DMS153 (cell line): ENCODE data around the gene CSTB.
"Not testable (repeated sequence)": the region's sequence is repeated elsewhere in the genome, so short reads cannot be mapped to it uniquely, and the experiment has no call there.

ENCODE experiments used
- DNase-seq: peaks from one replicate; lab custom pipeline; 2025; lab: John Stamatoyannopoulos, UW

Gene CSTB, protein sequence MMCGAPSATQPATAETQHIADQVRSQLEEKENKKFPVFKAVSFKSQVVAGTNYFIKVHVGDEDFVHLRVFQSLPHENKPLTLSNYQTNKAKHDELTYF

DNA sequence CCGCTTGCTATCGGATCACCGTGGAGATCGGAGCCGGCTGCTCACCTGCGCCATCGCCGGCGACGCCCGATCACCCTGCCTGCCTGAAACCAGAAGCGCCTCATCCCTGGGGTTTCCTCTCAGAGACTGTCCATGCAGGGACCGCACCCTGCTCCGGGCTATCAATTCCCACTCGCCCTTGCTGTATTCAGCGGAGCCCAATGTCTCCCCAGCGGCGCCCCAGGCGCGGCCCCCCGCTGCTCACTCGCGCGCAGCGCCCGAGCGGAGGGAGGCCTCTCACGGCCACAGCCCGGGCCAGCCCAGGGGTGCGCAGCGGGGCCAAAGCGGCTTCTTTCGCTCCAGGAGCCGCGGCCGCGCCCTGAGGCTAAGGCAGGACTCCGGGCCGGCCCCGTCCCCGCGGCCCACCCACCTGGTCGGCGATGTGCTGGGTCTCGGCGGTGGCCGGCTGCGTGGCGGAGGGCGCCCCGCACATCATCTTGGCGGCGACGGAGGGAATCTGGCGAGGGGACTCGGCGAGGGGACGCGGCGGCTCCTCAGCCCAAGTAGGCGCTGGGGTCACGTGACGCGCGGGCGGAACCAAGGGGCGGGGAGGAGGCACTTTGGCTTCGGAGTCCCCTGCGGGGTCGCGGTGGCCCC, at the start of gene CSTB:
TSS of gene CSTB (minus strand) at position 514 of the 636 bp plus-strand sequence. CDS start at position 475, 39 bp downstream.
- DNase-seq = peak; percentile 53

DNA sequence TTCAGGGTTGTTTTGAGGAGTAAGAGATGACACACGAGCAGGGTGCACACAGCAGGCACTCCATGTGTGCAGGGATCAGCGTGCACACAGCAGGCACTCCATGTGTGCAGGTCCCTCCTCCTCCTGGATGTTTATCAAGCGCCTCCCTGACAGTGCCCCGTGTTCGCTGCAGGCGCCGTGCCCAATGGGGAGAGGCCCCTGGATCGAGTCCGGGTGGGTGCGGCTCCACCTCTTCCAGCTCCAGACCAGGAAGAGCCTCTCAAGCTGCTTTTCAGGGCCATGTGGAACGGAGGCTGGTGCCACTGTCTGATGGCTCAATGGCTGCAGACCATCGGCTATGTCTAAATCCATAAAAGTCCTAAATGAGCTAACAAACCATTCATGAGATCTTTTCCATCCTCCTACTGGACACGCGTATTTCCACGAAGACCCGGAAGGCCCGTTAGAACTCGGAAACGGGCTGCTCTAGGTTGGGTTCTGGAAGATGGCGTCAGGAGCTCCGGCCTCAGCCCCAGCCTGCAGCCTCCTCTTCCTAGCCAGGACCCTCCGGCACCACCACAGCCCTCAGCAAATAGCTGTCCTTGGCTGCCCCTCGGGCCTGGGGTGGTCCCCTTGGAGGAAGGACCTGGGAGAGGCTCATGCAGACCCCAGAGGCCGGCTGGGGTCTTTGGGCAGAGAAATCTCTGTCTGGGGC, 49.3 kb upstream of the CSTB start:
- DNase-seq = no peak

DNA sequence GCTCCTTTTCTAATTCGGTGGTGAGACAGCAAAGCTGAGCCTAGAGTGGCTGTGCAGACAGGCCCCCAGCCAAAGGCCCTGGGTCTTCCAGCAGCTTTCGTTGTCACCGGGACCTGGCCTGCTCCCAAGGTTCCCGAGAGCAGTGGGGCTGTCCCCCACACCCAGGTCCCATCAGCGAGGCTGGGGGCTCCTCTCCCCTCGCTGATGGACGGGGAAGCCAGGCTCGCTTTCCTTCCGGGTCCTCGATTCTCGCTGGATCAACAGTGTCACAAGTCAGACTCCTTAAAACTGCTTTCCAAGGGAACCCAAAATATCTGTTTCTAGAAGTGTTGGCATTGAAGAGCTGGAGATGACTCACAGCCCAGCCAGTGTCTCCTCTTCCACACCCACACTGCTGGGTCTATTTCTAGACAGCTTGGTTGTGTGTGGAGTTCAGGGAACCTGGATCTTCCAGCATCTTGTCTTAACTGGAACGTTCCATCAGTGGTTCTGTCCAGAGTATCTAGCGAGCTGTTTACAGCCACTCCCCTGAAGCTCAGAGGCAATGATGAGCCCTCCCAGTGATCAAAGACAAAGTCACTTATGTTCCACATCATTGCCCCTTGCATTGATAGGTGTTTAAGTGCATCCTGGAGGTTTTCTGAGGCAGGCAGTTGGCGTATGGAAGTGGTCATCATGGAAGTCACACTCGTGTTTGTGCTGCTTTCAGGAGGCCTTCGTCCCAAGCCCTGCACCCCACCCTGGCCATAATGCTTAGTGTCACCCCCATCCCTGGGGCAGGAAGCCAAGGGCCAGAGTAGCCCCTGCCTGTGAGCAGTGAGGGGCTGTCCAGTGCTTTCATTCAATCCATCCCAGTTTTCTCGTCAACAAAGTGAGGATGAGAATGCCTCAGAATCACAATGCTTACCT, 48.5 kb upstream of the CSTB start:
- no peak for DNase-seq

DNA sequence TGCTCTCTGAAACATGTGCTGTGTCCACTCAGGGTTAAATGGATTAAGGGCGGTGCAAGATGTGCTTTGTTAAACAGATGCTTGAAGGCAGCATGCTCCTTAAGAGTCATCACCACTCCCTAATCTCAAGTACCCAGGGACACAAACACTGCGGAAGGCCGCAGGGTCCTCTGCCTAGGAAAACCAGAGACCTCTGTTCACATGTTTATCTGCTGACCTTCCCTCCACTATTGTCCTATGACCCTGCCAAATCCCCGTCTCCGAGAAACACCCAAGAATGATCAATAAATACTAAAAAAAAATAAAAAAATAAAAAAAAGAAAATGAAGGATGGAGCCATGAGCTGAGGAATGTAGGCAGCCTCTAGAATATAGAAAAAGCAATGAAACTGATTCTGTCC, 46.6 kb upstream of the CSTB start:
- not testable (repeated sequence) for DNase-seq

DNA sequence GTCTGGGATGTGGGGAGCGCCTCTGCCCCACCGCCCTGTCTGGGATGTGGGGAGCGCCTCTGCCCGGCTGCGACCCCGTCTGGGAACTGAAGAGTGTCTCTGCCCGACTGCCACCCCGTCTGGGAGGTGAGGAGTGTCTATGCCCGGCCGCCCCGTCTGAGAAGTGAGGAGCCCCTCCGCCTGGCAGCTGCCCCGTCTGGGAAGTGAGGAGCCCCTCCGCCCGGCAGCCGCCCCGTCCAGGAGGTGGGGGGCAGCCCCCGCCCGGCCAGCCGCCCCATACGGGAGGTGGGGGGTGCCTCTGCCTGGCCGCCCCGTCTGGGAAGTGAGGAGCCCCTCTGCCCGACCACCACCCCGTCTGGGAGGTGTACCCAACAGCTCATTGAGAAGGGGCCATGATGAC, 46.1 kb upstream of the CSTB start:
- DNase-seq = not testable (repeated sequence)

DNA sequence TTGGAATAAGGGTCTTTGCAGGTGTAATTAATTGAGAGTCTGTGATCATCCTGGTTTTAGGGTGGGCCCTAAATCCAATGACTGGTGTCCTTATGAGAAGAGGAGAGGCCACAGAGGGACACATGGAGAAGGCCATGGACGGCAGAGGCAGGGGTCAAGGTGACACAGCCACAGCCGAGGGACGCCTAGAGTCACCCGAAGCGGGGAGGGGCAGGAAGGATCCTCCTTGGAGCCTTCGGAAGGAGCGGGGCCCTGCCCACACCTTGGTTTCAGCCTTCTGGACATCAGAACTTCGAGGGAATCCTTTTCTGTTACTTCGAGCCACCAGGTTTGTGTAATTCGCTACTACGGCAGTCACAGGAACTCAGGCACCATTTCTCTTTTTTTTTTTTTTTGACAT, 44.4 kb upstream of the CSTB start:
- DNase-seq = no peak

DNA sequence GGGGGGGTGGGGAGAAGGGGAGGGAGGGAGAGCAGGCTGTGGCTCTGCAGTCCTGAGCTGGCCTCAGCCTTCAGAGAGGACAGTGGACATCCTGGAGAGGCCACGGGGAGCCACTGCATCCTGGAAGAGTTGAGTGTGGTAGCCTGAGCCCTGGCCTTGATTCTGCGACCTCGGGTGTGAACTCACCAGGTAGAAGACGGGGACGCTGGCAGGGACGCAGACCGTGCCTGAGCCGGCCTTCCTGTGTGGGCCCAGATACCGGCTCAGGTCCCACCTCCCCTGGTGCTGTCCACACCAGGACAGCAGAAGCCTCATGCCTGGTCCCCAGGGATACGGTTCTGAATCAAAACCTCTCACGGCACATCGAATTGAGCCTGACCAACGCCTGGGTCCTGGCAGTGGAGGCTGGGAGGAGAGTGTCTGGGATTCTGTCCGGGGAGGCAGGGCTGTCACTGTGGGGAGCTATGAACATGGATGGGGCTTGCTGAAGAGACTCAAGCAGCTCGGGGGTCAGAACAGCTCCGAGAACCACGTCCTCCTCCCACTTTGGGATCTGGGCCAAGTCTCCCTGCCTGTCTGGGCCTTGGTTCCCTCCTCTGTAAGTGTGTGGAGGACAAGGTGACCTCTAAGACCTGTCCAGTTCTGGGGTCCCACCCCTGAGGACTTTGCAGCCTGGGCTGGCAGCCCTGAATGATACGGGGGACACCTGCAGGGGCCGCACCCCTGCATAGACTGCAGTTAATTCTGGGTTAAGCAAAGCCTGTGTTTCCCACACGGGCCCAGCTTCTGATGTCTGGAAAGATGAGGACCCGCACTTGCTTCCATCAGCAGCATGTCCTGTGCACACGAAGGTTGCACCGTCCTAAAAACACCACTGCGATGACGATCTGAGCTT, 43.6 kb upstream of the CSTB start:
- DNase-seq = no peak

DNA sequence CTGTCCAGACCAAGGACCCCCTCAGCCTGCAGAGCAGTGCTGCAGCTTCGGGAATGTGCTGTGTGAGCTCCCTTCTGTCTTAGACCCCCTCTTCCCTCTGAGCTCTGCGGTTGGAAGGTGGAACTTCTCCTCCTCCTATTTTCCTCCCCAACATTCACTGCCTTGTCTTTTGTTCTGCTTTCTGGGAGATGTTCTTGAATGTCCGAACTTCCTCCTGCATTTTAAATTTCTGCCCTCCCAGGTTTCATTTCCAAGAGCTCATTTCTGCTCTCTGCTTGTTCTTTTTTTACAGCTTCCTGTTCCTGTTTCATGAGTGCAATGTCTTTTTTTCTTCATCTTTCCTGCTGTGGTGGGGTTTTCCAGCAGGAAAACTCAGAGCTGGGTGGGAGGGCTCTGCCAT, 42.6 kb upstream of the CSTB start:
- DNase-seq = no peak

DNA sequence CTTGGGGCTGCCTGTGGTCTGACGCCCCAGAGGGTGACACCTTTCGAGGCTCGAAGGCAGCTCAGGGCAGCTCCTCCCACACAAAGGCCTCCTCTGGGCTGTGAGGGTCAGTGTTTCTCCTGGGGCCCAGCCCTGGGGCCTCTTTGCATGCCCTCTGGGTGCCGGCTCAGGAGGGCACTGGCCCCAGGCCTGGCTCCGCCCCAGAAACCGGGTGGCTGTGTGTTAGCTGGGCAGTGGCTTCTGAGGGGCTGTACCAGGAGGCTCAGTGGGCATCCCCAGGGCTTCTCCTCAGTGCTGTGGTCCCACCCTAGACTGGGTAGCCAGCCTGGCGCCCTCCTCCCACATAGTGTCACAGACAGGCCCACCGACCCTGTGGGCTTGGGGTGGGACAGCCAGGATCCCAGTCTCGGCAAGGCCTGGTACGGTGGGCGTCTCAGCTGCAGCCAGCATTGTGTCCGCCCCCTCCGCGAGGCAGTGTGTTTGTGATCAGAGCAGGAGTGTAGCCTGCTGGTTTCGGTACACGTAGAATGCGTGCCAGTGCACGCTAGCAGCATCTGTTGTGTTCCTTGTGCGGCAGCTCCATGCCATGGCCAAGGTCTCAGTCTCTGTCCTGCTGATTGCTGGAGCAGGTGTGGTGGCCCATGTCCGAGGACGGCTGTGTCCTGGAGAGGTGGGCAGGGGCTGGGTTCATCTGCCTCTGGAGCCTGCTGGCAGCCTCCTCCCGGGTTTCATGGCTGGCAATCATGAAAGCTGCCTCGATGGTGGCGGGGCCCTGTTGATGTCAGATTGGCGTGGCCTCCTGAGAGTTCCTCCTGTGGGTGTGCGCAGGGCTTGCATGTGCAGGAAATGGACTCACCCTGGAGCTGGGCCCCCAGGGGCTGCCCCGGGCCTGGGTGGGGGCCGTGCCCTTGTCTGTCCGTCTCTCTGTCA, 41.3 kb upstream of the CSTB start:
- DNase-seq = no peak

DNA sequence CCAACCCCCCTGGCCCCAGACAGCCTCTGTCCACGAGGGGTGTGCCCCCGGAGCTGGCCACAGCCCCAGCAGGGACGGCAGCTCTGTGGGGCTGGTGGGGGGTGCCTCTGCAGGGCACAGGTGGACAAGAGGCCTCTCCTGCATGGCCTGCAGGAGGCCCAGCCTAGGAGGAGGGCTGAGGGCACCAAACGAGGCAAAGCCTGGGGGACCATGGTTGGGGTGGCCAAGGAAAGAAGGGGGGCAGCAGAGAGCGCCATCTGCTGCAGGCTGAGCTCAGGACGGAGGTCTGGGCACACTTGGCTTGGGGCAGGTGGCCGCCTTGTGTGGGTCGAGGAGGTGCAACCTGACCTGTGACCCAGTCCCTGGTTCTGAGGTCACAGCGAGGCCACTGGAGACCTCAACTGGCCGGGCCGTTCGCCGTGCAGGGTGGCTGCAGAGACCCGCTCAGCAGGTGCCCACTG, 40.5 kb upstream of the CSTB start:
- no peak for DNase-seq

DNA sequence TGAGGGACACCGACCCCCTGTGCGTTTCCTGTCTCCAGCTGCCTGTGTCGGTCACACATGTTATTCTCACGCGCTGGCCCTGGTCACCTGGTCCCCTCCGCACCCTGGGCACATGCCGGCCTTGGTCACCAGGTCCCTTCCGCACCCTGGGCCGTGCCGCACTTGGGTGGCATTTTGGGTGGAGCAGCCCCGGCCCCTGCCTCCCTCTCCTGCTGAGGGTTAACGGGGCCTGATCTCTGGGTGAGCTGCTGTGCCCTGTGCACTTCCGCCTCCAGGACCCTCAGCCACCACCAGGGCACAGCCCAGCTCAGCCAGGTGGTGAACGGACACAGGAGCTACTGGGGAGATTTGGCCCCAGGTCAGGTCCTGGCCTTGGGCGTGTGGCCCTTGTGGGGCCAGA, 39.9 kb upstream of the CSTB start:
- DNase-seq = no peak

DNA sequence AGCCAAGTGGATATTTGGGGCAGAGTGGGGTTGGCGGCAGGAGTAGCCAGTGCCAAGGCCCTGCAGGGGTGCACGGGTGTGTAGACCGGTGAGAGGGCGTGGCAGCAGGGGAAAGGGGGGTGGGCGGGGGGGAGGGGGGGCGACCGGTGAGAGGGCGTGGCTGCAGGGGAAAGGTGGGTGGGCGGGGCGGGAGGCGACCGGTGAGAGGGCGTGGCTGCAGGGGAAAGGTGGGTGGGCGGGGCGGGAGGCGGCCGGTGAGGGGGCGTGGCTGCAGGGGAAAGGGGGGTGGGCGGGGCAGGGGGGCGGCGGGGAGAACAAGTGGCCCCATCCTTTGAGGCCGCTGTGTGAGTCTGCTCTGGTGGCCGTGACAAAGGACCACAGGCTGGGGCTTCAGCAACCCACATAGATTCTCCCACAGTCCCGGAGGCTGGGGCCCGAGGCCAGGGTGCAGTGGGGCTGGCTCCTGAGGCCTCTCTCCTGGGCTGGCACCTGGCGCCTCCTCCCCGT, 39.1 kb upstream of the CSTB start:
- peak; percentile 8 for DNase-seq

DNA sequence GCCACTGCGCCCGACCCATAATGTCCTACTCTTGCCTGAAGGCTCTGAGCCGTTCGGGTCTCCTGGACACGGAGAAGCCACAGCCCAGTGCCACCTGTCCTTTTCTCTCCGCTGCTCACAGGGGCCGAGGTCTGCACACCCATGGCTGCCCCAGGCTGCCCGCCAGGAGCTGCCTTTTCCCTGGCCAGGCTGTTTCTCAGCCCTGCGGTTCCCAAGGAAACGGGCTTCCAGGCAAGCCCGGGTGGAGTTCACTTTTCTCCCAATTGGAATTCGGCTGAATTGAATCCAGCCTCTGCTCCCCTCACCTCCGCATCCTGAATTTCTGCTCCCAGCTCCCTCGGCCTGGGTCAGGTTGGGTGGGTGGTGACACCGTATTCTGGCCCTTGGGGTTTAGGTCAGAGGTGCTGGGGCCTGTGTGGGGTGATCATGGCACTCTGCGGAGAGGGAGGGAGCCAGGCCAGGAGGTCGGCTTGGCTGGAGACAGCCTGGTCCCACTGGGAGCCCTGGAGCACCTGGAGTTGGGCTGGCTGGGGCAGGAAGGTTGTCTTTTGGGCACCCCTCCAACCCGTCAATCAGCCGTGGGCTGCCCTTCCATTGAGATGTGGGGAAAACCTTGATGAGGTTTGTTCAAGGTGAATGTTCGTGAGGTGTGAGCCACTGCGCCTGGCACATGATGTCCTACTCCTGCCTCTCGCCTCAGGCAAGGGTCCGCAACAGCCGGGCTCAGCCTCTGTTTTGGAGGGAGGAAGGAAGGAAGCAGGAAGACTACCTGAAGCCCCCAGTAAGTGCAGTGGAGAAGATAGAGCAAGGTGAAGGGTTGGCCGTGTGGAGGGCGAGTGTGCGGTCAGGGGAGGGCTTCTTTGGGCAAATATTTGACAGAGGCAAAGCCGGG, 38.4 kb upstream of the CSTB start:
- DNase-seq = no peak

DNA sequence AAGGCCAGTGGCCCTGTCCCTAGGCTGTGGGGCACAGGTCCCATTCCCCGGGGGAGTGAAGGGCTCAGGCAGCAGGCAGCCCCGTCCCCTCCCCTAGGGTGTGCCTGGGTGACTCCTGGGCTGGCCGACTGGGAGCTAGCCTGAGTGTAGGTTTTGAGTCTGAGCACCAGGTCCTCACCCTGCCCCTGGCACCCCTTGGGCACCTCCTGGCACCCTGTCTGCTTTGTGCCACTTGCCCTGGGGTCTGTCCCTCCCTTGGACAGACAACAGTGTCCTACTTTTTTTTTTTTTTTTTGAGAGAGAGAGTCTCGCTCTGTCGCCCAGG, 37.5 kb upstream of the CSTB start:
- no peak for DNase-seq

DNA sequence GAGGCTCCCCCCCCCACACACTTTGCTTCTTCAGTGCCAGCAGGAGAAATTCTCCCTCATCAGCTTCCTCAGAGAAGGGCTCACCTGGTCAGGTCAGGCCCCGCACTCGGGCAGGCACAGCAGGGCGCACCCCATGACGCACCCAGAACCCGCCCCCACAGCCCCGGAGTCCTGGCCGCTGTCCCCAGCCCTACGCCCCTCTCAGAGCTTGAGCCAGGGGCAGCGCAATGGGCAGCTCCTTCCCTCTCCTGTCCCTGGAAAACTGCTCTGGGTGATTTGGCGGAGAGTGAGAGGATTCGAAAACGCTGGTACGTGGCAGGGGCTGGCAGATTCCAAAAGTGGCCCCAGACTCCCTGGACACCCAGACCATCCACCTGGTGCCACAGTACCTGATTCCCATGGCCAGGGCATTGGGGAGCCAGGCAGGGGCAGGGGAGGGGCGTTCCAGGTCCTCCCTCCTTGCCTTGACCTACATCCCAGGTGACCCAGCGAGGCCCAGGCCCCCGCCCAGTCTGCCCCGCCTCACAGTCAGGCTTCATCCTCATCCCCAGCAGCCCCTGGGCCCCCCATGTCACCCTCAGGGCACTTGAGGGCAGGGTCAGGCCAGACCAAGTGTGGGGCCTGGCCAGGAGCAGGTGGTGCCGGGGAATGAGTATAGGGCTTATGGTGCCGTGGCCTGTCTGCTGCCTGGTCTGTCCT, 37.0 kb upstream of the CSTB start:
- no peak for DNase-seq

DNA sequence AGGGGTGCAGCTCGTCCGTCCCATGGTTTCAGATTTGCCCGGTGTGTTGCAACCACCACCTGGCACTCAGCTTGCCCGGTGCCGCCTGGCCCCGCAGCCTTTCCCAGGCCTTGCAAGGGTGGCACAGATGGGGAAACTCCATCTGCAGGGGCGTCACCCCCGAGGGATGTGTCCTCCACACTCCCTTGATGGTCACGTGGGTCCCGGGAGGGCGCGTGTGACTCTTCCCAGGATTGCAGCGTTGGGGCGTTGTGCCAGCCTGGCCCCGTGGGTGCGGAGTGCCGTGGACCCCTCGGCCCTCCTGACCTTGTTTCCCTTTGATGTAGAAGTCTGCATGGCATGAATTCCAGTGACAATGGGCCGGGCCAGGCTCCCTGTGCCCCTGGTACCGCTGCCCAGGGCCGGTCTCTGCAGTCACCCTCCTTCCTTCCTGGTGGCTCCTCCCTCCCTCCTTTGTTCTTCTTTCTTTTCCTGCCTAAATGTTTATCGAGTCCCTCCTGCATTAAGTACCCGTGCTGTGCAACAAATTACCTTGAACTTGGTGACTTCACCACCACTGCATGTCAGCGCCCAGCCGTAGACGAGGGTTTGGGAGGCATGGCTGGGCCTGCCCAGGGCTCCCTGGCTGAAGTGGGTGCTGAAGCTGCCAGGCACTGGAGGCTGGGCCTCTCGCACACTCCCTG, 36.2 kb upstream of the CSTB start:
- DNase-seq = peak; percentile 79

DNA sequence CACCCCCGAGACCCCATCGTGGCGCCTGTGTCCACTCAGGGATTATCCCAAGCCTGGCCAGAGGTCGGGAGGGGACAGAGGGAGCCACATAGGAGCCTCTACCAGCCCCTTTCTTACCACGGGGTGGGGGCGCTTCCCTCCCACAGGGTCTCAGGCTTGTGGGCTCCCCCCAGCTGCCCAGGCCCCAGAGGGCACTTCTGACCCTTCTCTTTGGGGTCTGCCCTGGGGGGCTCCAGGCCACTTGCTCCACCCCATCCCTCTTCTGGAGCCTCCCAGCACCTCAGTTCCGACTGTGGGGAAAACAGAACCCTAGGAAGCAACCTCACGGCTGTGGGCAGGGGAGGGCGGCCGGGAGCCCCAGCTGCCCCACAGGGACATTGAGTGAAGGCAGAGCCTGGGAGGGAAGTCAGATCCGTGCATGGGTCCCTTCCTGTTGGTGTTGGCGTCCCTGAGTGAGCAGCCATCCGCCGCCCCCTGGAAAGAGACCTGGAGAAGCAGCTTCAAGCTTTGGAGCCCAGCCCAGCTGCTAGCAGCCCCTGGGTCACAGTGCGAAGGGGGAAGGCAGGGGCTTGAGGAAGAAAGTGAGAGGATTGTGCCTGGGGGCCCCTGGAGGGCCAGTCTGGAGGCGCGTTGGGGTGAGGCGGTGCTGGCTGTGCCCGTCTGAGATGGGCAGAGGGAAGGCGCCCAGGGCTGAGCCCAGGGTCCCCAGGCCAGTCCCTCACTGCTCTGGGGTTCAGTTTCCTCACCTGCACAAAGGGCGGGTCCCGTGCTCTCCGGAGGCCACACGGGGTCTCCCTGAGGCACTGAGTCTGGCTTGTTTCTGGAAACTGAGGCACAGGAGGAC, 35.4 kb upstream of the CSTB start:
- no peak for DNase-seq
